ENCODE results near the gene RSAD2. TPM values are rescaled to one million over a fixed set of nuclear protein-coding genes. Genes with fewer than 3 reads are reported as not detected.

Gene RSAD2
- polyA plus RNA-seq, 1 donor from 2014 or later = 1.2 TPM

- Histone ChIP-seq H4K20me1 (ENCODE audit: insufficient read depth) (no peaks in the 10 kb centered on the region), H3K27me3 (ENCODE audit: insufficient read depth, low read depth, low read length) (no peaks in the 10 kb centered on the region), H3K9ac (ENCODE audit: low read length) (no peak overlapping the region), H3K4me2 (ENCODE audit: low read length) (no peak overlapping the region), H3K27ac (ENCODE audit: low read length) (no peak overlapping the region), H3K4me3 (ENCODE audit: low read length) (no peak overlapping the region), H3K79me2 (replicated peaks; ENCODE audit: insufficient read depth, low read length) (no peaks in the 10 kb centered on the region), H3K9me2 (ENCODE audit: insufficient read depth, low read length) (no peaks in the 10 kb centered on the region), H3F3A (ENCODE audit: insufficient read depth, low read length, poor library complexity, severe bottlenecking) (no peaks in the 10 kb centered on the region), H3K36me3 (ENCODE audit: insufficient read depth, low read length) (no peaks in the 10 kb centered on the region), H2AFZ (ENCODE audit: low read depth, low read length) (no peak overlapping the region), H3K9me3 (ENCODE audit: low read length) (peaks cover 10% of the 10 kb centered on the region)
- TF ChIP-seq REST (IDR thresholded peaks at IDR 0.05; ENCODE audit: borderline replicate concordance) (no peak), TAF1 (IDR thresholded peaks at IDR 0.05; ENCODE audit: low read depth) (no peak), SMC3 (conservative IDR thresholded peaks at IDR 0.05; ENCODE audit: poor library complexity) (no peak), MXI1 (conservative IDR thresholded peaks at IDR 0.05; ENCODE audit: poor library complexity, severe bottlenecking) (no peak), EZH2 (IDR thresholded peaks at IDR 0.05; ENCODE audit: borderline replicate concordance, insufficient read depth, low read length, poor library complexity, severe bottlenecking) (no peak), EP300 (conservative IDR thresholded peaks at IDR 0.05; ENCODE audit: poor library complexity, severe bottlenecking) (no peak), POLR2AphosphoS5 (IDR thresholded peaks at IDR 0.05) (no peak), CTCF (IDR thresholded peaks at IDR 0.05; ENCODE audit: poor library complexity, severe bottlenecking) (no peak), RAD21 (conservative IDR thresholded peaks at IDR 0.05) (no peak)
These were observed 38.8 kb upstream of the RSAD2 start for GRCh38 chr2:6838673-6839319.

- H2AFZ ChIP-seq (ENCODE audit: low read depth, low read length) = no peak overlapping the region
- no peaks in the 10 kb centered on the region for H4K20me1 ChIP-seq (ENCODE audit: insufficient read depth)
- no peaks in the 10 kb centered on the region for H3K27me3 ChIP-seq (ENCODE audit: insufficient read depth, low read depth, low read length)
- no peak overlapping the region for H3K4me3 ChIP-seq (ENCODE audit: low read length)
- H3K9ac ChIP-seq (ENCODE audit: low read length) = no peak overlapping the region
- no peaks in the 10 kb centered on the region for H3F3A ChIP-seq (ENCODE audit: insufficient read depth, low read length, poor library complexity, severe bottlenecking)
- no peak overlapping the region for H3K27ac ChIP-seq (ENCODE audit: low read length)
- H3K9me3 ChIP-seq (ENCODE audit: low read length) = peaks cover 18% of the 10 kb centered on the region
- TF ChIP-seq EP300 (conservative IDR thresholded peaks at IDR 0.05; ENCODE audit: poor library complexity, severe bottlenecking) (no peak), MXI1 (conservative IDR thresholded peaks at IDR 0.05; ENCODE audit: poor library complexity, severe bottlenecking) (no peak), TAF1 (IDR thresholded peaks at IDR 0.05; ENCODE audit: low read depth) (no peak)
- no peak overlapping the region for H3K4me2 ChIP-seq (ENCODE audit: low read length)
- H3K79me2 ChIP-seq (replicated peaks; ENCODE audit: insufficient read depth, low read length) = no peaks in the 10 kb centered on the region
- H3K36me3 ChIP-seq (ENCODE audit: insufficient read depth, low read length) = no peaks in the 10 kb centered on the region
- H3K9me2 ChIP-seq (ENCODE audit: insufficient read depth, low read length) = no peaks in the 10 kb centered on the region
These were observed 35.9 kb upstream of the RSAD2 start for GRCh38 chr2:6841537-6842287.

All from neural cell (in vitro differentiated cells).